ENCODE measurements around the gene ZP1.

- no peak for TF ChIP-seq CTCF (IDR thresholded peaks at IDR 0.05)
- no peak for TF ChIP-seq POLR2AphosphoS5 (IDR thresholded peaks at IDR 0.05)
- TF ChIP-seq EP300 (IDR thresholded peaks at IDR 0.05): no peak
These were observed 26.6 kb upstream of the ZP1 start for GRCh38 chr11:60840470-60841430.

Data from upper lobe of left lung (tissue), 4 donors.